GM21576 (cell line): Measurements from ENCODE around the gene PLA2G4B.

ENCODE experiments used
- ATAC-seq: cut with Tn5 transposase; IDR thresholded peaks from one replicate; pipeline ENCODE4 v1.9.1; 2021; ENCODE audit warnings: mild to moderate bottlenecking, moderate library complexity; ENCODE audit not compliant: unreplicated experiment

Gene PLA2G4B, protein sequence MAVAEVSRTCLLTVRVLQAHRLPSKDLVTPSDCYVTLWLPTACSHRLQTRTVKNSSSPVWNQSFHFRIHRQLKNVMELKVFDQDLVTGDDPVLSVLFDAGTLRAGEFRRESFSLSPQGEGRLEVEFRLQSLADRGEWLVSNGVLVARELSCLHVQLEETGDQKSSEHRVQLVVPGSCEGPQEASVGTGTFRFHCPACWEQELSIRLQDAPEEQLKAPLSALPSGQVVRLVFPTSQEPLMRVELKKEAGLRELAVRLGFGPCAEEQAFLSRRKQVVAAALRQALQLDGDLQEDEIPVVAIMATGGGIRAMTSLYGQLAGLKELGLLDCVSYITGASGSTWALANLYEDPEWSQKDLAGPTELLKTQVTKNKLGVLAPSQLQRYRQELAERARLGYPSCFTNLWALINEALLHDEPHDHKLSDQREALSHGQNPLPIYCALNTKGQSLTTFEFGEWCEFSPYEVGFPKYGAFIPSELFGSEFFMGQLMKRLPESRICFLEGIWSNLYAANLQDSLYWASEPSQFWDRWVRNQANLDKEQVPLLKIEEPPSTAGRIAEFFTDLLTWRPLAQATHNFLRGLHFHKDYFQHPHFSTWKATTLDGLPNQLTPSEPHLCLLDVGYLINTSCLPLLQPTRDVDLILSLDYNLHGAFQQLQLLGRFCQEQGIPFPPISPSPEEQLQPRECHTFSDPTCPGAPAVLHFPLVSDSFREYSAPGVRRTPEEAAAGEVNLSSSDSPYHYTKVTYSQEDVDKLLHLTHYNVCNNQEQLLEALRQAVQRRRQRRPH

DNA sequence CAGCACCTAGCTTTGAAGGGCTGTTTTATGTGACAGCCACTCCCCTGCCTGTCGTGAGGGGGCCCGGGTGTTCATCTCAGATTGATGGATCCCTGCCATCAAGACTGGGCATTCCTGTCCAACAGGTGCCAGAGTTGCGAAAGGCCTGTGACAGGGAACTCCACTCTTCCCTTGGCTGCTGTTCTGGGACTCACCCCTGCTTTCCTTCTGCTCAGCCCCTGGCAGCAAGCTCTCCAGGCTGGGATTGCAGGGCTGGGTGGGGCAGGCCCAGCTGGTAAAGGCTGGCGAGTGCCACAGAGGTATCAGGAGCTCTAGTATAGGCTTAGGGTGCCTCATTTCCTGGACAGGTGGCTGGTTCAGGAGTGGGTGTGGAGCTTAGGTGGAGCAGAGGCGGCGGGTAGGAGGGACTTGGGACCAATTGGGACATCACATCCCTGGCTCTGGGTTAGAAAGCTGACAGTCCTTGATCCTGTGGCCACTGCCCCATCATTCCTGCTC, at the start of gene PLA2G4B:
Gene PLA2G4B (plus strand): TSS at position 448 of the 498 bp plus-strand sequence. CDS start 67 bp downstream, outside the sequence.
- ATAC-seq, result no peak

DNA sequence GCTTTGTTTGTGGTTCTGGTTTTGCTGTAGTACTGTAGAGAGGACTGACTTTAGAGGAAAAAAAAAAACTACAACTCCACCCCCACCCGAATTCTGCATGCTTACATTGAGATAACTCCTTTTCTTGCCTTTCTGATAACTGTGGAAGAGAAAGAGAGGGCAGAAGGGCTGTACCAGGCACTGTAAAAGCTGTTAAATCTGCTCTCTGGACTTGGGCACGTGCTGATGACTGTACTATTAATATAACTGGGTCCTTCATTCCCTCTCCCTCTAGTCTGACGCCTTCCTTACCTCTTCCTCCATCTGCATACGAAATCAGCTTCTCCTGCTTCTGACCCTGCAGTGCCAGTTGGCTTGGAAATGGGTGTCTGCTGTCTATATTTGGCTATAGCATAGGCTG, 49.4 kb upstream of the PLA2G4B start:
- no peak for ATAC-seq

DNA sequence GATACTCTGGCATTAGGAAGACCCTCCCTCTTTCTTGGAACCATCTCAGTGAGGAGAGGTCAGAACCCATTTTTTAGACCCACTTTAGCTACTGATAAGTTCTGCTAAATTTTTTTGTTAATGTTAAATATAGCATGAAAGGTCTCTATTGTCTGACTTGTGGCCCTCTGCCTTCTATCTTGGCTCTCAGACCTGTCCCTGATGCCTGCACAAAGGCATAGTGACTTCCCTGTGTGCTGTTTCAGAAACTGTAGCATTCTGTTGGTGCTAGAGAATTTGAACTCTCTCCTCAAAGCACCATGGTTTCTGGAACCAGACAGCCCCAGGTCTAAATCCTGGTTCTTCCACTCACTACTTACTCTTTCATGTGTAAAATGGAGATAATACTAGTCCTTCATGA, 49.0 kb upstream of the PLA2G4B start:
- no peak for ATAC-seq

- ATAC-seq, result no peak
Observed at GRCh38 chr15:41790169-41790568, 48.5 kb upstream of the PLA2G4B start.

GRCh38 chr15:41790756-41791546, 47.7 kb upstream of the PLA2G4B start:
- no peak for ATAC-seq

GRCh38 chr15:41791547-41791937, 47.1 kb upstream of the PLA2G4B start:
- no peak for ATAC-seq

DNA sequence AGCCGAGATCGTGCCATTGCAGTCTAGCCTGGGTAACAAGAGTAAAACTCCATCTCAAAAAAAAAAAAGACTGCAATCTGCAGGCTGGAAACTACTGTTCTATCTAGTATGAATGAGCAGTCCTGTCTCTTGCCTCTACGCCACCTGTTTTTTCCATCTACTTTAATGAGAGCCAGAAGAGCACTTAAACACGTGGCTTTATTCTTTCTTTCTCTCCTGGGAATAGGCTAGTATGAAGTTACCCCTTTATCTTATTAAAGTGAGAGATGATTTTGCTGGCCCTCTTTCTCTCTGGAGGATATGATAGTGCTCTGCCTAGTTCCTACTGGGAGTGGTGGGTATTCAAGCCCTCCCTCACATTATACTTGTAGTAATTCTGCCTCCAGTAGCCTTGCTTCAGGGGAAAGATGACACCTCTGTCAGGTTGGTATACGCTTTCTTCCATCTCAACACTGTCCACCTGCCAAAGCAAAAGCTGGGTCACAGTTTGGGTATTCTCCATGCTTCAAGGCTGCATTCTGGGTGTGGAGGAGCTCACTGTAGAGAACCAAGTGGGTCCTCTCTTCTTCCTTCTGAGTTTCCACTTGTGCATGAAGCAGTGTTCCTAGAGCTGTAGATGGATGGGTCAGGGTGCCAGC, 46.5 kb upstream of the PLA2G4B start:
- ATAC-seq, result no peak

GRCh38 chr15:41794081-41794480, 44.6 kb upstream of the PLA2G4B start:
- no peak for ATAC-seq

- ATAC-seq, result no peak
Observed at GRCh38 chr15:41795996-41796856, 42.4 kb upstream of the PLA2G4B start.

DNA sequence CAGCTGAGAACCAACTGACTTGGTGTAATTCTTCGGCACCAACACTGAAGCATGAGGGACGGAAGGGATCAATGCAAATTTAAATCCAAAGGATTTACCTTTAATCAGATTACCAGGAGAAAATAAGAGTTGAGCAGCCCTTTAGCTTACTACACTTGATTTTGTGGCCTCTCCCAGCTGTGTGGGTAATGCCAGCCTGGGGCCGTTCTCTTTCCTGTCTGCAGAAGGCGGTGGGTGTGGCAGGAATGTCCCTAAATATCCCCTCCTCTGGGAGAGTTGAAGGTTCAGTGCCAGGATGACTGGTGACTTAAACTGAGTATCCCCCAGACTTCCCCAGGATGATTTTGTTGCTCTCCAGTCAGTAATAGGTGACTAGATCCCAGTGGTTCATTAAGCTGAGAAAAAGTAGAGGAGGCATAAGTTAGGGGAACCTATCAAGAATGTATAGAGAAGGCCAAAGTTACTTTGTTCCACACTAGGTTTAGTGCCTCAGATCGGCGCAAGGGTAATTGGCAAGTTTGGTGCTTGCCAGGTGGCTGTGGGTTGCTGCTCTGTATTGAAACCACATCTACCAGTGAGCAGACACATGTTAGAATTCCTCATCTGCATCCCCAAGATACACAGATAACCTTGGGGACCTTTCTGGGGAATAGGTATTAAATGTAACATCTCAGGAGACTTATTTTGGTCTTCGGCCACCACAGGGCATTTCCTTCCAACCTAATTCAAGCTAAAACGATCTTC, 41.3 kb upstream of the PLA2G4B start:
- no peak for ATAC-seq

GRCh38 chr15:41798607-41799487, 39.8 kb upstream of the PLA2G4B start:
- no peak for ATAC-seq

- no peak for ATAC-seq
Observed at GRCh38 chr15:41799488-41799805, 39.2 kb upstream of the PLA2G4B start.

DNA sequence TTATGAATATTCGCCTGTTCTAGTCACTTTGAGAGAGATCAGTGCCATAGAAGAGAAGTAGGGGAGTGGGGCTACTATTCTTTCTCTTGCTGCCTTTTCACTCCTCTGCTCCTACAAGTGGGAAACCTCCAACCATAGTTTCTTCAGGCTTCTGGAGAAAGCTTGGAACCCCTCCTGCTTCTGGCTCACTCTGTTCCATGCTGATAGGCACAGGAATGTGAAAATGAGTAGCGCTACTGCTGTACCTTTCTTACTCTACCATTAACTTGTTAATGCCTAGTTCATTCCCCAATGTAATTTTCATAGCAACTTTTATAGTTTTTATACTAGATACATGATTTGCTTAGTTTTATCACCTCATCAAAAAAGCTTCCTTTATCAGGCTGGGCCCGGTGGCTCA, 37.5 kb upstream of the PLA2G4B start:
- ATAC-seq, result no peak

DNA sequence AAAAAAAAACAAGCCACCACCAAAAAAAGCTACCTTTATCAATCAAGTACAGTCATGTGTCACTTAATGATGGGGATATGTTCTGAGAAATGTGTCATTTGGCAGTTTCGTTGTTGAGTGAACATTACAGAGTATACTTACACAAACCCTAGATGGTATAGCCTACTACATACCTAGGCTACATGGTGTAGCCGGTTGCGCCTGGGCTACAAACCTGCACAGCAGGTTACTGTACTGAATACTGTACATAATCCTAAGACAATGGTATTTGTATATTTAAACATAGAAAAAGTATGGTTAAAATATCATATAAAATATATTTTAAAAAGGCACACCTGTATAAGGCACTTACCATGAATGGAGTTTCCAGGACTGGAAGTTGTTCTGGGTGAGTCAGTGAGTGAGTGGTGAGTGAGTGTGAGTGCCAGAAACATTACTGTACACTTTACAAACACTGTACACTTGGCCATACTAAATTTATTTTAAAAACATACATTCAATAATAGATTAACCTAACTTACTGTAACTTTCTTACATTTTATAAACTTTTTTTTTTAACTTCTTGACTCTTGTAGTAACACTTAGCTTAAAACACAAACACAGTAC, 36.7 kb upstream of the PLA2G4B start:
- ATAC-seq, result no peak

GRCh38 chr15:41804361-41804760, 34.3 kb upstream of the PLA2G4B start:
- no peak for ATAC-seq

GRCh38 chr15:41804916-41805666, 33.6 kb upstream of the PLA2G4B start:
- ATAC-seq, result no peak

- ATAC-seq, result no peak
Observed at GRCh38 chr15:41805711-41806110, 32.9 kb upstream of the PLA2G4B start.
